PC-3 (cell line): ENCODE measurements around the gene GBE1. TPM values are rescaled to one million over a fixed set of nuclear protein-coding genes. Genes with fewer than 3 reads are reported as not detected.

ENCODE experiments used
- ATAC-seq: fragments of 200-7000 bp; cut with Tn5 transposase; 2 replicates; pipeline ENCODE4 v1.9.1; 2020; ENCODE audit warnings: mild to moderate bottlenecking, moderate library complexity
- BruUV-seq: library from RNA; stranded (reverse); fragments of 400-500 nt; replicated peaks from 2 replicates; lab custom pipeline; 2021; lab: Mats Ljungman, UMichigan
- CTCF ChIA-PET: fragments of 300-600 bp; sonication (Branson Sonifier 250); formaldehyde crosslinking; loops from one replicate; lab custom pipeline; 2022; ENCODE audit warnings: antibody characterized with exemption; lab: Charles Lee
- POLR2A ChIA-PET: fragments of 300-600 bp; sonication (Branson Sonifier 250); formaldehyde crosslinking; loops from one replicate; lab custom pipeline; 2022; ENCODE audit warnings: antibody characterized with exemption; ENCODE audit not compliant: unreplicated experiment; lab: Charles Lee
- DNase-seq: peaks from one replicate; pipeline ENCODE4 v3.0.0-alpha.2; 2015
- H2AFZ ChIP-seq: fragments of 300-600 bp; sonication (generic); 2 replicates; pipeline ENCODE4 v1.6.0; 2016; ENCODE audit warnings: antibody characterized with exemption, low read length
- H3F3A ChIP-seq: fragments of 300-600 bp; sonication (generic); one replicate; pipeline ENCODE4 v1.6.0; 2017; ENCODE audit warnings: antibody characterized with exemption, low read length, control low read depth, mild to moderate bottlenecking; ENCODE audit not compliant: unreplicated experiment
- H3K27ac ChIP-seq: fragments of 300-600 bp; sonication (generic); 2 replicates; pipeline ENCODE4 v1.5.1; 2016; ENCODE audit warnings: mild to moderate bottlenecking, low read length
- H3K27me3 ChIP-seq: fragments of 300-600 bp; sonication (generic); 2 replicates; pipeline ENCODE4 v1.6.1; 2016; ENCODE audit warnings: low read length, mixed read lengths
- H3K36me3 ChIP-seq: fragments of 300-600 bp; sonication (generic); 2 replicates; pipeline ENCODE4 v1.6.1; 2016; ENCODE audit warnings: low read depth, mixed run types, low read length, mixed read lengths
- H3K4me1 ChIP-seq: fragments of 300-600 bp; sonication (generic); 2 replicates; pipeline ENCODE4 v1.5.1; 2016; ENCODE audit warnings: low read length; ENCODE audit not compliant: insufficient read depth
- H3K4me2 ChIP-seq: fragments of 300-600 bp; sonication (generic); 2 replicates; pipeline ENCODE4 v1.6.0; 2016; ENCODE audit warnings: low read length
- H3K4me3 ChIP-seq: fragments of 300-600 bp; sonication (generic); 2 replicates; pipeline ENCODE4 v1.5.1; 2016; ENCODE audit warnings: mild to moderate bottlenecking, low read length, mixed read lengths
- H3K79me2 ChIP-seq: fragments of 300-600 bp; sonication (generic); 2 replicates; pipeline ENCODE4 v1.6.1; 2017; ENCODE audit warnings: low read length, mixed read lengths
- H3K9ac ChIP-seq: fragments of 300-600 bp; sonication (generic); 2 replicates; pipeline ENCODE4 v1.6.0; 2016; ENCODE audit warnings: mild to moderate bottlenecking, low read length
- H3K9me2 ChIP-seq: fragments of 300-600 bp; sonication (generic); replicated peaks from 2 replicates; pipeline ENCODE4 v1.6.1; 2016; ENCODE audit warnings: mixed run types, low read length, mixed read lengths
- H3K9me3 ChIP-seq: fragments of 300-600 bp; sonication (generic); 2 replicates; pipeline ENCODE4 v1.6.1; 2016; ENCODE audit warnings: low read length, mixed read lengths
- H4K20me1 ChIP-seq: fragments of 300-600 bp; sonication (generic); 2 replicates; pipeline ENCODE4 v1.6.1; 2016; ENCODE audit warnings: low read length, mixed read lengths
- CTCF ChIP-seq: fragments of 300-600 bp; sonication (generic); conservative IDR thresholded peaks from 2 replicates; pipeline ENCODE4 v1.5.1; 2017; ENCODE audit warnings: antibody characterized with exemption, low read depth, mild to moderate bottlenecking, low read length
- EZH2 ChIP-seq: fragments of 300-600 bp; sonication (generic); IDR thresholded peaks from one replicate; pipeline ENCODE4 v1.6.1; 2017; ENCODE audit warnings: antibody characterized with exemption, mild to moderate bottlenecking, low read length; ENCODE audit not compliant: unreplicated experiment
- EZH2phosphoT487 ChIP-seq: fragments of 300-600 bp; sonication (generic); IDR thresholded peaks from 2 replicates; pipeline ENCODE4 v1.6.1; 2018; ENCODE audit warnings: mild to moderate bottlenecking, antibody characterized with exemption, low read length, borderline replicate concordance
- intact Hi-C: fragments of 100-400 bp; cut with micrococcal nuclease; formaldehyde crosslinking; loops from 2 replicates; pipeline ENCODE4 v1.9.0; 2023
- total RNA-seq: library from RNA; depleted of rRNA; stranded (reverse); fragments of >200 nt; gene quantifications from 2 replicates; pipeline ENCODE4 v1.2.3, GENCODE V29; 2014

The GBE1 gene
- total RNA-seq, 1 experiment from 2014 or later, result 57.7 TPM

GRCh38 chr3:81632659-81633058 is 128.8 kb downstream of the GBE1 start:
- ChIA-PET POLR2A (no interaction called here), CTCF (no interaction called here)
- H3K9ac ChIP-seq, result no peak overlapping the region
- no peak overlapping the region for H3K4me3 ChIP-seq
- TF ChIP-seq EZH2phosphoT487 (no peak), CTCF (no peak), EZH2 (no peak)
- H3K4me2 ChIP-seq, result no peak overlapping the region
- no peak overlapping the region for H2AFZ ChIP-seq
- H3K27me3 ChIP-seq, result no peaks in the 10 kb centered on the region
- no peaks in the 10 kb centered on the region for H3K9me3 ChIP-seq
- intact Hi-C loops, result no loop called here
- no peak overlapping the region for H3K27ac ChIP-seq
- H3K79me2 ChIP-seq, result no peaks in the 10 kb centered on the region
- H3K36me3 ChIP-seq, result peaks cover 9% of the 10 kb centered on the region; the same call in 1 of the 2 replicates
- H4K20me1 ChIP-seq, result no peaks in the 10 kb centered on the region
- BruUV-seq, result no TSS peak
- no peak for DNase-seq
- no peaks in the 10 kb centered on the region for H3F3A ChIP-seq
- no peaks in the 10 kb centered on the region for H3K9me2 ChIP-seq
- peak; percentile 98 for ATAC-seq
- H3K4me1 ChIP-seq, result no peaks in the 10 kb centered on the region

- Histone ChIP-seq H3K27ac (no peak overlapping the region), H3K4me1 (no peaks in the 10 kb centered on the region), H3K4me2 (no peak overlapping the region), H3K9me3 (no peaks in the 10 kb centered on the region), H3F3A (no peaks in the 10 kb centered on the region), H3K79me2 (no peaks in the 10 kb centered on the region), H4K20me1 (0 out of 2 replicates have a peak, but pooled peaks cover 6% of the 10 kb centered on the region), H2AFZ (no peak overlapping the region), H3K27me3 (no peaks in the 10 kb centered on the region), H3K4me3 (no peak overlapping the region), H3K9me2 (no peaks in the 10 kb centered on the region), H3K36me3 (0 out of 2 replicates have a peak, but pooled peaks cover 3% of the 10 kb centered on the region), H3K9ac (no peak overlapping the region)
- ATAC-seq, result no peak
- CTCF ChIA-PET, result no interaction called here
- intact Hi-C loops, result no loop called here
- no peak for DNase-seq
- BruUV-seq, result no TSS peak
- POLR2A ChIA-PET, result no interaction called here
- no peak for TF ChIP-seq CTCF
- TF ChIP-seq EZH2, result no peak
- no peak for TF ChIP-seq EZH2phosphoT487
Observed at GRCh38 chr3:81624756-81625155, 136.7 kb downstream of the GBE1 start.

- Histone ChIP-seq H2AFZ (no peak overlapping the region), H3K79me2 (no peaks in the 10 kb centered on the region), H4K20me1 (0 out of 2 replicates have a peak, but pooled peaks cover 6% of the 10 kb centered on the region), H3K4me2 (no peak overlapping the region), H3K36me3 (no peaks in the 10 kb centered on the region), H3K27me3 (no peaks in the 10 kb centered on the region), H3K27ac (no peak overlapping the region), H3K4me3 (no peak overlapping the region), H3K9me2 (no peaks in the 10 kb centered on the region), H3F3A (no peaks in the 10 kb centered on the region), H3K9ac (no peak overlapping the region), H3K9me3 (no peaks in the 10 kb centered on the region), H3K4me1 (no peaks in the 10 kb centered on the region)
- BruUV-seq, result no TSS peak
- ChIA-PET POLR2A (no interaction called here), CTCF (no interaction called here)
- ATAC-seq, result no peak
- DNase-seq, result no peak
- no peak for TF ChIP-seq EZH2
- TF ChIP-seq EZH2phosphoT487, result no peak
- no peak for TF ChIP-seq CTCF
- intact Hi-C loops, result no loop called here
Observed at GRCh38 chr3:81622395-81622794, 139.1 kb downstream of the GBE1 start.
